ENCODE data around the gene MRPL38. TPM values are rescaled to one million over a fixed set of nuclear protein-coding genes. Genes with fewer than 3 reads are reported as not detected.
A peak's percentile ranks its signal among the peaks of the same experiment; 100 is the strongest.
"Not testable (repeated sequence)": the region's sequence is repeated elsewhere in the genome, so short reads cannot be mapped to it uniquely, and the experiment has no call there.

The MRPL38 gene
- total RNA-seq, 1 donor from 2014 or later: 85.5 TPM

DNA sequence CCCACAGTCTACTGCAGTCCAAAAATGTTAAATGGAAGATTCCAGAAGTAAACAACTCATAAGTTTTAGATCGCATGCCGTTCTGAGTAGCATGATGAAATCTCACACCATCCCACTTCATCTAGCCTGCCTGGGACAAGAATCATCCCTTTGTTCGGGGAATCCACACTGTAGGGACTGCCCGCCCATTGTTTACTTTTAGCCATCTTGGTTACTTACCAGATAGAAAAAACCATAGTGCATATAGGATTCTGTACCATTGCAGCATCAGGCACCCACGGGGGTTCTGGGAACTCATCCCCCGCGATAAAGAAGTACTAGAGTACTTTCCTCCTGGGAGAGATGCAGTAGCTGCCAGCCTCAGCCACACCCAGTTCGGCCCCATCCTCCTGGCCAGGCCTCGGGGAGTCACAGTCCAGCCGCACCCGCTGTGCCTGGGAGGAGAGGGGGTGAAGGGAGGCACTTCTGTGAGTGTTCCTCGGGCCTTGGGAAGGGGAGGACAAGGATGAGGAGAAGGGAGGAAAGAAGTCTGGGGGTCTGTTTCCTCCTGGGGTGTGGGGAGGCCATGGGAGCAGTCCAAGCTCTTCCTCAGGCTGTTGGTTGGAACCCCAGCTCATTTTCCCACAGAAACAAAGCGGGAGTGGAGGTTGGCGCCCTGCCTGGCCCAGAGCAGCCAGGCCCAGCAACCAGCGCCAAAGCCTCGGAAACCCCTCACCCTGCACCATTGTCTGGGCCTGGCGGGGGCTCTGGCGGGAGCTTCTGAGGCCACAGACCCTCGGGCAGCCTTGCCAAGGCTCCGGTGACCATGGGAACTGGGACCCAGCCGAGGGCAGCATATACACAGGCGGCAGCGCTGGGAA, 35.2 kb downstream of the MRPL38 start:
- TF ChIP-seq CTCF (IDR thresholded peaks at IDR 0.05): no peak
- peaks cover 8% of the 10 kb centered on the region for H3K36me3 ChIP-seq
- H3K27ac ChIP-seq: peak overlapping the region; percentile 87
- ATAC-seq (peak; percentile 2), DNase-seq (no peak)
- H3K27me3 ChIP-seq: no peaks in the 10 kb centered on the region
- H3K9me3 ChIP-seq: no peaks in the 10 kb centered on the region
- intact Hi-C loops (cut with DNase I): no loop called here
- H3K4me1 ChIP-seq: peaks cover 43% of the 10 kb centered on the region
- peak overlapping the region; percentile 19 for H3K4me3 ChIP-seq

DNA sequence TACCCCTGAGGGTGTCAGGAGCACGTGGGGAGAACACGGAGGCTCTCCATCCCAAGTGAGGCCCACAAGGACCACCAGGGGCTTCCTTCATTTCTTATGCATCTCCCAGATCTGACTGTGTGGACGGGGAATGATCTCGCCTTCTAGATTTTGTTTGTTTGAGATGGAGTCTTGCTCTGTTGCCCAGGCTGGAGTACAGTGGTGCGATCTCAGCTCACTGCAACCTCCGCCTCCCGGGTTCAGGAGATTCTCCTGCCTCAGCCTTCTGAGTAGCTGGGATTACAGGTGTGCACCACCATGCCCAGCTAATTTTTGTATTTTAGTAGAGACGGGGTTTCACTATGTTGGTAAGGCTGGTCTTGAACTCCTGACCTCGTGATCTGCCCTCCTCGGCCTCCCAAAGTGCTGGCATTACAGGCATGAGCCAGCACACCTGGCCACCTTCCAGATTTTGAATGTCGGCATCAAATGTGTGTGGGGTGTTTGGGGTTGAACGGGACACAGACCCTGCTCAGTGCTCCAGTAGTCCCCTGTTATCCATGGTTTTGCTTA, 35.9 kb downstream of the MRPL38 start:
- H3K4me1 ChIP-seq: peaks cover 44% of the 10 kb centered on the region
- H3K9me3 ChIP-seq; ATAC-seq; intact Hi-C loops (cut with DNase I); H3K4me3 ChIP-seq; DNase-seq; H3K36me3 ChIP-seq; H3K27me3 ChIP-seq: not testable (repeated sequence)
- H3K27ac ChIP-seq: peak overlapping the region; percentile 87

DNA sequence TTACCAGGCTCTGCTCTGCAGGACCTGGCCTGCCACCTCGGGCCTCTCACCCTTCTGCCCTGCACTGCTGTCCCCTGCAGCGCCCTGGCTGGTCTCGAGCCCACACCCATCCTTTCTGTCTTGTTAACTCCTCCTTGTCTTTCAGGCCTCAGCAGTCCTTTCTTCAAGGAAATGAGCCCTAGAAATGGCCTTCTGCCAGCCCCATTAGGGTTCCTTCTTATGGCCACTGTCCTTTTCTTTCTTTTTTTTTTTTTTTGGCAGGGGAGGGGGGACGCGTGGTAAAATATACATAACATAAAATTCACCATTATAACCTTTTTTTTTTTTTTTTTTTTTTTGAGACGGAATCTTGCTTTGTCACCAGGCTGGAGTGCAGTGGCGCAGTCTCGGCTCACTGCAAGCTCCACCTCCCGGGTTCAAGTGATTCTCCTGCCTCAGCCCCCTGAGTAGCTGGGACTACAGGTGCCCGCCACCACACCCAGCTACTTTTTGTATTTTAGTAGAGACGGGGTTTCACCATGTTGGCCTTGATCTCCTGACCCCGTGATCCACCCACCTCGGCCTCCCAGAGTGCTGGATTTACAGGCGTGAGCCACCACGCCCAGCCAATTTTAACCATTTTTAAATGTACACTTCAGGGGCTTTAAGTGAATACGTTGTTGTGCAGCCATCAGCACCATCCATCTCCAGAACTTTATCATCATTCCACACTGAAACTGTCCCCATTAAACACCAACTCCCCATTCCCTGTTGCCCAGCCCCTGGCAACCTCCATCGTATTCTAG, 39.1 kb downstream of the MRPL38 start:
- Histone ChIP-seq H3K27ac (peak overlapping the region; percentile 88), H3K4me1 (peaks cover 28% of the 10 kb centered on the region)
- H3K27me3 ChIP-seq; intact Hi-C loops (cut with DNase I); ATAC-seq; DNase-seq; H3K36me3 ChIP-seq; H3K9me3 ChIP-seq; H3K4me3 ChIP-seq: not testable (repeated sequence)

- H3K27me3 ChIP-seq; H3K36me3 ChIP-seq; H3K4me3 ChIP-seq; DNase-seq; H3K9me3 ChIP-seq; intact Hi-C loops (cut with DNase I); ATAC-seq: not testable (repeated sequence)
- Histone ChIP-seq H3K4me1 (peaks cover 27% of the 10 kb centered on the region), H3K27ac (peak overlapping the region; percentile 88)
These were observed 39.8 kb downstream of the MRPL38 start for GRCh38 chr17:75864887-75865286.

GRCh38 chr17:75864448-75864871, 40.2 kb downstream of the MRPL38 start:
- Histone ChIP-seq H3K4me3 (no peak overlapping the region), H3K9me3 (no peaks in the 10 kb centered on the region), H3K36me3 (no peaks in the 10 kb centered on the region), H3K4me1 (peaks cover 23% of the 10 kb centered on the region), H3K27me3 (no peaks in the 10 kb centered on the region), H3K27ac (peak overlapping the region; percentile 88)
- intact Hi-C loops (cut with DNase I): no loop called here
- TF ChIP-seq CTCF (IDR thresholded peaks at IDR 0.05): no peak
- DNase-seq (peak; percentile 70), ATAC-seq (peak; percentile 85)

DNA sequence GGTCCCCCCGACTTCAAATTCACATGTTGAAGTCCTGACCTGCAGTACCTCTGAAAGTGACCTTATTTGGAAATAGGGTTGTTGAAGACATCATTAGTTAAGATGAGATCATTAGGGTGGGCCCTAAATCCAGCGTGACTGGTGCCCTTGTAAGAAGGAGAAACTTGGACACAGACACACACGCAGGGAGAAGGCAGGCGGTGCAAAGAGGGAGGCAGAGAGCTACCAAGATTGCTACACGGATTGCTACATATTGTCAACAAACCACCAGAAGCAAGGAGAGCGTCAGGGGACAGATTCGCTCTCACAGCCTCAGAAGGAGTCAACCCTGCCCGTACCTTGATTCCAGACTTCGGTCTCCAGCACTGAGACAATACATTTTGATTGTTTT, 42.8 kb downstream of the MRPL38 start:
- H3K4me3 ChIP-seq: no peak overlapping the region
- TF ChIP-seq CTCF (IDR thresholded peaks at IDR 0.05): no peak
- intact Hi-C loops (cut with DNase I): no loop called here
- no peaks in the 10 kb centered on the region for H3K9me3 ChIP-seq
- H3K36me3 ChIP-seq: no peaks in the 10 kb centered on the region
- no peak for DNase-seq
- H3K27me3 ChIP-seq: no peaks in the 10 kb centered on the region
- ATAC-seq: no peak
- peaks cover 18% of the 10 kb centered on the region for H3K4me1 ChIP-seq
- no peak overlapping the region for H3K27ac ChIP-seq

DNA sequence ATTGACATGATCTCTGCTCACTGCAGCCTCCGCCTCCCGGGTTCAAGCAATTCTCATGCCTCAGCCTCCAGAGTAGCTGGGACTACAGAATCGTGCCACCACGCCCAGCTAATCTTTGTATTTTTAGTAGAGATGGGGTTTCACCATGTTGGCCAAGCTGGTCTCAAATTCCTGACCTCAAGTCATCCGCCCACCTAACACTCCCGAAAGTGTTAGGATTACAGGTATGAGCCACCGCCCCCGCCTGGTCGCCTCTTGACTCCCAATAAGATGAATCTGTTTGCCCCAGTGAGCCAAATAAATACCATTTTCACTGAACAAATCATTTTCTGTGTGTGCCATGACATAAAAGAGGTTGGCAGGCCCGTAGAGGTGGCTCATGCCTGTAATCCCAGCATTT, 45.3 kb downstream of the MRPL38 start:
- H3K36me3 ChIP-seq; intact Hi-C loops (cut with DNase I); DNase-seq; H3K27me3 ChIP-seq; H3K9me3 ChIP-seq; H3K4me3 ChIP-seq; ATAC-seq: not testable (repeated sequence)
- H3K27ac ChIP-seq: peak overlapping the region; percentile 80
- peaks cover 19% of the 10 kb centered on the region for H3K4me1 ChIP-seq
